HepG2 (cell line): Measurements from ENCODE around the gene NDE1. TPM values are rescaled to one million over a fixed set of nuclear protein-coding genes. Genes with fewer than 3 reads are reported as not detected.

Experiments used
- FOXA1 ChIP-seq, 2 experiments: fragments of 450-650 bp in 1 of 2; sonication (generic) in 1 of 2; formaldehyde crosslinking in 1 of 2; IDR thresholded peaks; 2 replicates each; pipeline versions ENCODE4 v1.4.0 to v1.6.1; 2016 to 2020; ENCODE audit warnings: missing genetic modification reagents in 1 of 2
- GZF1 ChIP-seq: sonication (generic); formaldehyde crosslinking; IDR thresholded peaks from 2 replicates; pipeline ENCODE4 v1.5.1; 2020; ENCODE audit warnings: mild to moderate bottlenecking, missing genetic modification reagents
- HMG20A ChIP-seq: IDR thresholded peaks from 2 replicates; pipeline ENCODE4 v1.6.1; 2016; ENCODE audit warnings: borderline replicate concordance
- HOXA3 ChIP-seq: sonication (generic); formaldehyde crosslinking; IDR thresholded peaks from 2 replicates; pipeline ENCODE4 v1.5.0; 2020; ENCODE audit warnings: missing genetic modification reagents
- KLF11 ChIP-seq: IDR thresholded peaks from 2 replicates; pipeline ENCODE4 v1.6.1; 2016; ENCODE audit warnings: missing compliant biosample characterization
- MEF2D ChIP-seq: sonication (generic); formaldehyde crosslinking; IDR thresholded peaks from 2 replicates; pipeline ENCODE4 v1.5.1; 2020; ENCODE audit warnings: mild to moderate bottlenecking, missing genetic modification reagents
- NBN ChIP-seq: fragments of 450-650 bp; conservative IDR thresholded peaks from 2 replicates; pipeline ENCODE4 v1.6.1; 2017
- NR1H2 ChIP-seq: sonication (generic); formaldehyde crosslinking; IDR thresholded peaks from 2 replicates; pipeline ENCODE4 v1.8.1; 2022; ENCODE audit warnings: low read depth, missing genetic modification reagents, borderline replicate concordance
- PTBP1 ChIP-seq: fragments of 200-400 bp; formaldehyde crosslinking; IDR thresholded peaks from 2 replicates; pipeline ENCODE4 v1.6.1; 2018; ENCODE audit warnings: low read length, low read depth; ENCODE audit not compliant: poor library complexity, severe bottlenecking
- SKI ChIP-seq: fragments of 450-650 bp; IDR thresholded peaks from one replicate; pipeline ENCODE4 v1.6.1; 2018; ENCODE audit warnings: mild to moderate bottlenecking; ENCODE audit not compliant: partially characterized antibody
- TCF7 ChIP-seq: sonication (generic); IDR thresholded peaks from 2 replicates; pipeline ENCODE4 v1.6.1; 2016; ENCODE audit warnings: antibody characterized with exemption, low read depth
- WIZ ChIP-seq: sonication (generic); formaldehyde crosslinking; IDR thresholded peaks from 2 replicates; pipeline ENCODE4 v1.5.1; 2020; ENCODE audit warnings: mild to moderate bottlenecking, missing genetic modification reagents
- YEATS2 ChIP-seq: sonication (generic); formaldehyde crosslinking; IDR thresholded peaks from 2 replicates; pipeline ENCODE4 v1.4.0; 2020; ENCODE audit warnings: missing genetic modification reagents, borderline replicate concordance
- ZNF232 ChIP-seq: sonication (generic); formaldehyde crosslinking; IDR thresholded peaks from 2 replicates; pipeline ENCODE4 v1.4.0; 2020; ENCODE audit warnings: missing genetic modification reagents, borderline replicate concordance
- ZNF33A ChIP-seq: sonication (generic); formaldehyde crosslinking; IDR thresholded peaks from 2 replicates; pipeline ENCODE4 v1.5.1; 2020; ENCODE audit warnings: missing genetic modification reagents, mild to moderate bottlenecking, moderate library complexity, borderline replicate concordance
- ZNF562 ChIP-seq: sonication (generic); formaldehyde crosslinking; IDR thresholded peaks from 2 replicates; pipeline ENCODE4 v1.8.0; 2022; ENCODE audit warnings: missing genetic modification reagents, borderline replicate concordance
- ZNF605 ChIP-seq: sonication (generic); formaldehyde crosslinking; IDR thresholded peaks from 2 replicates; pipeline ENCODE4 v1.8.0; 2022; ENCODE audit warnings: mild to moderate bottlenecking, missing genetic modification reagents
- ZNF615 ChIP-seq: sonication (generic); formaldehyde crosslinking; IDR thresholded peaks from 2 replicates; pipeline ENCODE4 v1.5.0; 2020; ENCODE audit warnings: mild to moderate bottlenecking, missing genetic modification reagents, borderline replicate concordance
- ZNF629 ChIP-seq: sonication (generic); formaldehyde crosslinking; conservative IDR thresholded peaks from 2 replicates; pipeline ENCODE4 v1.5.0; 2020; ENCODE audit warnings: missing genetic modification reagents
- ZNF792 ChIP-seq: IDR thresholded peaks from 2 replicates; pipeline ENCODE4 v1.6.1; 2016
- ZSCAN25 ChIP-seq: sonication (generic); formaldehyde crosslinking; IDR thresholded peaks from 2 replicates; pipeline ENCODE4 v1.8.0; 2022; ENCODE audit warnings: mild to moderate bottlenecking, missing genetic modification reagents
- ZSCAN9 ChIP-seq: IDR thresholded peaks from 2 replicates; pipeline ENCODE4 v1.6.1; 2016; ENCODE audit warnings: borderline replicate concordance
- polyA plus RNA-seq, 8 experiments: library from polyadenylated mRNA; depleted of rRNA in 3 of 8; stranded (reverse) in 7 of 8; unstranded in 1 of 8; fragments of >200 nt; fragmentation: Illumina TruSeq in 4 of 8; extraction: Trizol in 4 of 8; gene quantifications; 2 replicates each; pipeline versions ENCODE4 v1.2.1 to v1.2.3, GENCODE V29; 2011 to 2016; ENCODE audit warnings: low read depth in 4 of 8, missing spikeins in 1 of 8, mixed read lengths in 1 of 8; ENCODE audit not compliant: insufficient read depth in 1 of 8
- total RNA-seq, 5 experiments: library from RNA; depleted of rRNA; stranded (reverse); fragments of >200 nt; fragmentation: Illumina TruSeq; extraction: Trizol; gene quantifications; 2 replicates each; pipeline ENCODE4 v1.2.3, GENCODE V29; 2016; ENCODE audit warnings: low read depth in 1 of 5
- TF ChIP-seq, protein P1 (sequence below): IDR thresholded peaks from 2 replicates; pipeline ENCODE4 v1.6.1; 2016; ENCODE audit warnings: low read depth, missing genetic modification reagents, missing compliant biosample characterization
- TF ChIP-seq, protein P2 (sequence below): IDR thresholded peaks from 2 replicates; pipeline ENCODE4 v1.6.1; 2016; ENCODE audit warnings: low read depth, borderline replicate concordance
- TF ChIP-seq, protein P3 (sequence below): sonication (generic); formaldehyde crosslinking; IDR thresholded peaks from 2 replicates; pipeline ENCODE4 v1.4.0; 2020; ENCODE audit warnings: missing genetic modification reagents

The NDE1 gene
- total and polyA plus RNA-seq, 2 of the 13 experiments (the other 11 are each of a cell fraction or from before 2014, with no cell fraction given), result 40.9 to 72.5 TPM

DNA sequence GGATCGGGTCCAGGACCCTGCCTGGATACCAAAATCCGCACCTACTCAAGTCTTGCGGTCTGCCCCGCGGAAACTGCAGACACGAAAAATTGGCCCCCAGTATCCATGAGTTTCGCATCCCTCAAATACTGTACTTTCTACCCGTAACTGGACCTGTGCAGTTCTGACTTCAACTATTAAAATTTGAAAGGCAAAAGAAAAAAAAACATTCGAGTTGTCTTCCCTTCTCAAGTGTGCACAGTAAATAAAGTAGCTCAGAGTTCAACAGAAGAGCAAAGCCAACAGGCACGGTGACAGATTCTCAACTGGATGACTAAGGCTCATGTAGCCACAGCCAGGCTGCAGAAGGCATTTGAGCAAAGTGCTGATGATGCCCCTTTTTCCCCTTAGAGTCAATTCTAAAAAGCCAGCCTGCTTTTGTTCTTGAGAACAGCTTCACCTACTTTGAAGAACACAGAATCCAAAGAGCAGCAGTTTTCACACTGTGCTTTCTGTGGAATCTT, 39.6 kb upstream of the NDE1 start (continued):
- TF ChIP-seq, protein P1, sequence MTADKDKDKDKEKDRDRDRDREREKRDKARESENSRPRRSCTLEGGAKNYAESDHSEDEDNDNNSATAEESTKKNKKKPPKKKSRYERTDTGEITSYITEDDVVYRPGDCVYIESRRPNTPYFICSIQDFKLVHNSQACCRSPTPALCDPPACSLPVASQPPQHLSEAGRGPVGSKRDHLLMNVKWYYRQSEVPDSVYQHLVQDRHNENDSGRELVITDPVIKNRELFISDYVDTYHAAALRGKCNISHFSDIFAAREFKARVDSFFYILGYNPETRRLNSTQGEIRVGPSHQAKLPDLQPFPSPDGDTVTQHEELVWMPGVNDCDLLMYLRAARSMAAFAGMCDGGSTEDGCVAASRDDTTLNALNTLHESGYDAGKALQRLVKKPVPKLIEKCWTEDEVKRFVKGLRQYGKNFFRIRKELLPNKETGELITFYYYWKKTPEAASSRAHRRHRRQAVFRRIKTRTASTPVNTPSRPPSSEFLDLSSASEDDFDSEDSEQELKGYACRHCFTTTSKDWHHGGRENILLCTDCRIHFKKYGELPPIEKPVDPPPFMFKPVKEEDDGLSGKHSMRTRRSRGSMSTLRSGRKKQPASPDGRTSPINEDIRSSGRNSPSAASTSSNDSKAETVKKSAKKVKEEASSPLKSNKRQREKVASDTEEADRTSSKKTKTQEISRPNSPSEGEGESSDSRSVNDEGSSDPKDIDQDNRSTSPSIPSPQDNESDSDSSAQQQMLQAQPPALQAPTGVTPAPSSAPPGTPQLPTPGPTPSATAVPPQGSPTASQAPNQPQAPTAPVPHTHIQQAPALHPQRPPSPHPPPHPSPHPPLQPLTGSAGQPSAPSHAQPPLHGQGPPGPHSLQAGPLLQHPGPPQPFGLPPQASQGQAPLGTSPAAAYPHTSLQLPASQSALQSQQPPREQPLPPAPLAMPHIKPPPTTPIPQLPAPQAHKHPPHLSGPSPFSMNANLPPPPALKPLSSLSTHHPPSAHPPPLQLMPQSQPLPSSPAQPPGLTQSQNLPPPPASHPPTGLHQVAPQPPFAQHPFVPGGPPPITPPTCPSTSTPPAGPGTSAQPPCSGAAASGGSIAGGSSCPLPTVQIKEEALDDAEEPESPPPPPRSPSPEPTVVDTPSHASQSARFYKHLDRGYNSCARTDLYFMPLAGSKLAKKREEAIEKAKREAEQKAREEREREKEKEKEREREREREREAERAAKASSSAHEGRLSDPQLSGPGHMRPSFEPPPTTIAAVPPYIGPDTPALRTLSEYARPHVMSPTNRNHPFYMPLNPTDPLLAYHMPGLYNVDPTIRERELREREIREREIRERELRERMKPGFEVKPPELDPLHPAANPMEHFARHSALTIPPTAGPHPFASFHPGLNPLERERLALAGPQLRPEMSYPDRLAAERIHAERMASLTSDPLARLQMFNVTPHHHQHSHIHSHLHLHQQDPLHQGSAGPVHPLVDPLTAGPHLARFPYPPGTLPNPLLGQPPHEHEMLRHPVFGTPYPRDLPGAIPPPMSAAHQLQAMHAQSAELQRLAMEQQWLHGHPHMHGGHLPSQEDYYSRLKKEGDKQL (CRISPR knock-in tag), result 0 out of 2 replicates have a peak, but pooled peaks have one; percentile 37
- TF ChIP-seq WIZ (no peak), ZNF605 (CRISPR knock-in tag) (peak; percentile 82; the same call in 1 of the 2 replicates), PTBP1 (no peak), ZSCAN9 (CRISPR knock-in tag) (peak; percentile 63; the same call in 1 of the 2 replicates), ZNF232 (0 out of 2 replicates have a peak, but pooled peaks have one; percentile 68), ZNF562 (CRISPR knock-in tag) (no peak), ZNF615 (CRISPR knock-in tag) (0 out of 2 replicates have a peak, but pooled peaks have one; percentile 70), YEATS2 (CRISPR knock-in tag) (peak; percentile 27; the same call in 1 of the 2 replicates), NR1H2 (CRISPR knock-in tag) (no peak), MEF2D (peak; percentile 87), KLF11 (CRISPR knock-in tag) (no peak), ZNF33A (CRISPR knock-in tag) (no peak), TCF7 (peak; percentile 52; the same call in 1 of the 2 replicates), HMG20A (CRISPR knock-in tag) (peak; percentile 91), ZNF792 (CRISPR knock-in tag) (peak; percentile 87), GZF1 (CRISPR knock-in tag) (peak; percentile 59; the same call in 1 of the 2 replicates), HOXA3 (peak; percentile 54), FOXA1 (IDR thresholded peaks at IDR 0.05) (no peak), FOXA1 (CRISPR knock-in tag; IDR thresholded peaks at IDR 0.05) (peak; percentile 82), SKI (peak; percentile 45), NBN (no peak), ZSCAN25 (peak; percentile 76), ZNF629 (CRISPR knock-in tag) (peak; percentile 98)
- TF ChIP-seq, protein P2, sequence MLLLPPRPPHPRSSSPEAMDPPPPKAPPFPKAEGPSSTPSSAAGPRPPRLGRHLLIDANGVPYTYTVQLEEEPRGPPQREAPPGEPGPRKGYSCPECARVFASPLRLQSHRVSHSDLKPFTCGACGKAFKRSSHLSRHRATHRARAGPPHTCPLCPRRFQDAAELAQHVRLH, result 0 out of 2 replicates have a peak, but pooled peaks have one; percentile 48
- TF ChIP-seq, protein P3, sequence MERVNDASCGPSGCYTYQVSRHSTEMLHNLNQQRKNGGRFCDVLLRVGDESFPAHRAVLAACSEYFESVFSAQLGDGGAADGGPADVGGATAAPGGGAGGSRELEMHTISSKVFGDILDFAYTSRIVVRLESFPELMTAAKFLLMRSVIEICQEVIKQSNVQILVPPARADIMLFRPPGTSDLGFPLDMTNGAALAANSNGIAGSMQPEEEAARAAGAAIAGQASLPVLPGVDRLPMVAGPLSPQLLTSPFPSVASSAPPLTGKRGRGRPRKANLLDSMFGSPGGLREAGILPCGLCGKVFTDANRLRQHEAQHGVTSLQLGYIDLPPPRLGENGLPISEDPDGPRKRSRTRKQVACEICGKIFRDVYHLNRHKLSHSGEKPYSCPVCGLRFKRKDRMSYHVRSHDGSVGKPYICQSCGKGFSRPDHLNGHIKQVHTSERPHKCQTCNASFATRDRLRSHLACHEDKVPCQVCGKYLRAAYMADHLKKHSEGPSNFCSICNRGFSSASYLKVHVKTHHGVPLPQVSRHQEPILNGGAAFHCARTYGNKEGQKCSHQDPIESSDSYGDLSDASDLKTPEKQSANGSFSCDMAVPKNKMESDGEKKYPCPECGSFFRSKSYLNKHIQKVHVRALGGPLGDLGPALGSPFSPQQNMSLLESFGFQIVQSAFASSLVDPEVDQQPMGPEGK, result peak; percentile 44
